Hepatocyte (in vitro differentiated cells): Measurements from ENCODE around the gene UBE2D2.

Experiments used
- CTCF ChIP-seq: fragments of 200-600 bp; sonication (generic); IDR thresholded peaks from 2 replicates; pipeline ENCODE4 v1.5.1; 2016; ENCODE audit warnings: antibody characterized with exemption, mild to moderate bottlenecking; ENCODE audit not compliant: poor library complexity
- EZH2 ChIP-seq: fragments of 200-600 bp; sonication (generic); IDR thresholded peaks from 2 replicates; pipeline ENCODE4 v1.6.1; 2016; ENCODE audit warnings: antibody characterized with exemption, mild to moderate bottlenecking, borderline replicate concordance

DNA sequence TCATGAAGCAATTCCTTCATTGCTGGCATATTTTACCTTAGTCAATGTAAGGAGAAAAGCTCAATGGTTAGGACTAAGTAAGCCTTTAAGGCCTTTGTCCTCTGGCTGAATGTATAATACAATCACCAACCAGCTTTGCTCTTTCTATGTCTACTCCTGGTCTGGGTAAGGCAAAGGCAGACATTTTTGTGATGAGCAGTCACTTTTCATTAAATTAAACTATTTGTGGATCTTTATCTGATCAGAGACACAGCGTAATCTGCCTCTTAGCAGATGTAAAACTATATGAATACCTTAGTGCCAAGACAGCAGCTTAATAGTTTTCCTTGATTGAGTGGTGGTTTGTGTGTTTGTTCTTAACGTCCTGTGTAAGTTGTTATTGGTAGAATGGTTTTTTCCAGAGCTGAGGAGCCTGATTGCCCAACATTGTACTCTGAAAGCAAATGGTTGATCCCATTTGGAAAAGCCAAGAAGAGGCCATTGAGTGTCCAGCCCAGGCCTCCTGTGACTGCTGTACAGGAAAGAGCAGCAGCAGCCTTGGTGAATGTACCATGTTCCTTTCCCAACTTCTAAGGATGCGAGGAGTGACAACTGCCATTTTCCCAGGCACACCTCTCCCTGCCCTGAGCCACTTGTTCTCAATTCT lies 70.5 kb downstream of the UBE2D2 start:
- no peak for TF ChIP-seq CTCF
- TF ChIP-seq EZH2: no peak
